K562 (cell line): ENCODE results near the gene HAT1. TPM values are rescaled to one million over a fixed set of nuclear protein-coding genes. Genes with fewer than 3 reads are reported as not detected.

ENCODE experiments used
- ATAC-seq: fragments of 200-7000 bp; cut with Tn5 transposase; 3 replicates; pipeline ENCODE4 v1.9.1; 2020; ENCODE audit warnings: moderate library complexity
- BruUV-seq: library from RNA; stranded (reverse); fragments of 400-500 nt; replicated peaks from 2 replicates; lab custom pipeline; 2021; lab: Mats Ljungman, UMichigan
- CTCF ChIA-PET: fragments of 300-600 bp; formaldehyde crosslinking; extraction: SDS; loops from one replicate; lab custom pipeline; 2021; ENCODE audit warnings: low intra/inter-chr PET ratio; lab: Yijun Ruan, JAX
- POLR2A ChIA-PET: fragments of 300-600, 350-650 bp; sonication (Branson Sonifier 250); formaldehyde crosslinking; extraction: SDS; loops from one replicate; lab custom pipeline; 2021; ENCODE audit warnings: antibody characterized with exemption, inconsistent platforms; lab: Yijun Ruan, JAX
- DNase-seq, 4 experiments: peaks; one replicate each; pipeline versions ENCODE4 v3.0.0 to v3.0.0-alpha.2; 2011 to 2018; ENCODE audit warnings: low spot score in 3 of 4, mixed read lengths in 3 of 4; ENCODE audit errors: extremely low read depth in 1 of 4
- FAIRE-seq: peaks from 2 replicates; lab custom pipeline; 2011; peaks lifted over from hg19 to GRCh38; lab: Jason Lieb, UNC
- H2AFZ ChIP-seq: 2 replicates; pipeline ENCODE4 v1.6.0; 2011; ENCODE audit warnings: low read depth, low read length, control low read depth, inconsistent platforms
- H3K27ac ChIP-seq: fragments of 200-600 bp; 3 replicates; pipeline ENCODE4 v1.8.0; 2011; ENCODE audit warnings: low read depth, mild to moderate bottlenecking, control low read depth, inconsistent platforms, low read length, moderate library complexity, mixed read lengths; ENCODE audit errors: extremely low read depth
- H3K27me3 ChIP-seq, 2 experiments: fragments of 300-600 bp in 1 of 2; 2 replicates in 1 of 2; 3 replicates in 1 of 2; pipeline versions ENCODE4 v1.6.0 to v1.8.0; 2011; ENCODE audit warnings: inconsistent platforms in 2 of 2, low read length in 2 of 2, mild to moderate bottlenecking in 1 of 2, mixed read lengths in 1 of 2, moderate library complexity in 1 of 2; ENCODE audit not compliant: control insufficient read depth in 2 of 2, insufficient read depth in 2 of 2
- H3K36me3 ChIP-seq: fragments of 300-600 bp; 3 replicates; pipeline ENCODE4 v1.8.0; 2011; ENCODE audit warnings: mild to moderate bottlenecking, low read length, inconsistent platforms; ENCODE audit not compliant: control insufficient read depth, insufficient read depth
- H3K4me1 ChIP-seq, 2 experiments: fragments of 200-600 bp in 1 of 2; replicated peaks in 1 of 2; 2 replicates in 1 of 2; 3 replicates in 1 of 2; pipeline versions ENCODE4 v1.5.1 to v1.8.0; 2011; ENCODE audit warnings: inconsistent platforms in 2 of 2, low read length in 2 of 2, mild to moderate bottlenecking in 1 of 2, mixed read lengths in 1 of 2, moderate library complexity in 1 of 2; ENCODE audit not compliant: control insufficient read depth in 2 of 2, insufficient read depth in 2 of 2
- H3K4me2 ChIP-seq: 2 replicates; pipeline ENCODE4 v1.6.1; 2011; ENCODE audit warnings: low read length, control low read depth, inconsistent platforms, mixed read lengths; ENCODE audit not compliant: insufficient read depth
- H3K4me3 ChIP-seq: fragments of 200-600 bp; sonication (generic), shearing (Covaris generic); 2 replicates; pipeline ENCODE4 v1.5.1; 2016; ENCODE audit warnings: control low read depth, inconsistent platforms
- H3K79me2 ChIP-seq: fragments of 200-600 bp; 3 replicates; pipeline ENCODE4 v1.8.0; 2011; ENCODE audit warnings: low read length, inconsistent platforms; ENCODE audit not compliant: control insufficient read depth, insufficient read depth
- H3K9ac ChIP-seq, 2 experiments: 2 replicates each; pipeline versions ENCODE4 v1.6.0 to v1.6.1; 2011; ENCODE audit warnings: low read depth in 2 of 2, low read length in 2 of 2, control low read depth in 1 of 2, inconsistent platforms in 1 of 2, mild to moderate bottlenecking in 1 of 2, mixed read lengths in 1 of 2; ENCODE audit not compliant: insufficient read depth in 1 of 2
- H3K9me1 ChIP-seq: one replicate; pipeline ENCODE4 v1.6.0; 2011; ENCODE audit warnings: inconsistent platforms, mild to moderate bottlenecking, low read length, moderate library complexity; ENCODE audit not compliant: control insufficient read depth, insufficient read depth
- H3K9me3 ChIP-seq: replicated peaks from 2 replicates; pipeline ENCODE4 v1.5.1; 2011; ENCODE audit warnings: low read depth, low read length, inconsistent platforms; ENCODE audit not compliant: control insufficient read depth, insufficient read depth
- H4K20me1 ChIP-seq: replicated peaks from 2 replicates; pipeline ENCODE4 v1.6.1; 2011; ENCODE audit warnings: low read length, inconsistent platforms, mixed read lengths; ENCODE audit not compliant: control insufficient read depth, insufficient read depth
- HSF4 ChIP-seq: fragments of 250-450 bp; sonication (Bioruptor Pico); IDR thresholded peaks from 2 replicates; pipeline ENCODE4 v2.1.2; 2022; ENCODE audit warnings: mild to moderate bottlenecking, moderate library complexity, borderline replicate concordance
- MCM3 ChIP-seq: fragments of 450-650 bp; IDR thresholded peaks from 2 replicates; pipeline ENCODE4 v1.6.1; 2016
- MYC ChIP-seq, 2 experiments: fragments of 250-450 bp in 1 of 2; sonication (Bioruptor Pico) in 1 of 2; IDR thresholded peaks; 2 replicates each; pipeline versions ENCODE4 v1.5.1 to v1.6.1; 2012 to 2021; ENCODE audit warnings: low read depth in 2 of 2, borderline replicate concordance in 1 of 2, improper control_type of control experiment in 1 of 2, low read length in 1 of 2, mild to moderate bottlenecking in 1 of 2, moderate library complexity in 1 of 2
- PRPF4 ChIP-seq: fragments of 200-400 bp; formaldehyde crosslinking; IDR thresholded peaks from one replicate; pipeline ENCODE4 v1.6.1; 2017; ENCODE audit warnings: low read length, low read depth, mild to moderate bottlenecking; ENCODE audit not compliant: insufficient read depth, poor library complexity, severe bottlenecking
- RB1 ChIP-seq: fragments of 450-650 bp; IDR thresholded peaks from 2 replicates; pipeline ENCODE4 v1.6.1; 2017; ENCODE audit warnings: low read depth, mild to moderate bottlenecking
- RFX5 ChIP-seq: IDR thresholded peaks from 2 replicates; pipeline ENCODE4 v1.6.1; 2011; ENCODE audit warnings: low read depth, mild to moderate bottlenecking, improper control_type of control experiment, low read length
- TAF7 ChIP-seq: fragments of 450-650 bp; IDR thresholded peaks from 2 replicates; pipeline ENCODE4 v1.6.1; 2016; ENCODE audit warnings: missing genetic modification characterization, missing compliant biosample characterization
- ZFP1 ChIP-seq: fragments of 450-650 bp; formaldehyde crosslinking; IDR thresholded peaks from 2 replicates; pipeline ENCODE4 v1.4.0; 2020; ENCODE audit warnings: mild to moderate bottlenecking, mixed read lengths
- ZKSCAN8 ChIP-seq: fragments of 200-800 bp; sonication (Bioruptor generic); IDR thresholded peaks from 2 replicates; pipeline ENCODE4 v1.6.1; 2016; ENCODE audit warnings: missing genetic modification characterization, missing compliant biosample characterization
- ZNF586 ChIP-seq: fragments of 450-650 bp; formaldehyde crosslinking; conservative IDR thresholded peaks from 2 replicates; pipeline ENCODE4 v1.4.0; 2020; ENCODE audit warnings: mild to moderate bottlenecking, moderate library complexity
- ZNF764 ChIP-seq: fragments of 250-450 bp; sonication (Bioruptor Pico); IDR thresholded peaks from 2 replicates; pipeline ENCODE4 v1.4.0; 2020; ENCODE audit warnings: low read depth, mild to moderate bottlenecking, moderate library complexity
- WGBS: fragments of 100-300 bp; shearing (Covaris generic); methylation state at CpG from one replicate; pipeline ENCODE4 v1.1.6; 2016; ENCODE audit warnings: low coverage, mixed read lengths; ENCODE audit not compliant: insufficient coverage; ENCODE audit errors: missing lambda C conversion rate; 5-methylcytosine and 5-hydroxymethylcytosine counted together
- in situ Hi-C: fragments of 300-500 bp; cut with MboI; formaldehyde crosslinking; loops from 4 replicates; pipeline ENCODE4 v1.15.0; 2018; ENCODE audit warnings: inconsistent platforms, mixed read lengths
- intact Hi-C: fragments of 100-400 bp; cut with micrococcal nuclease; formaldehyde crosslinking; loops from 2 replicates; pipeline ENCODE4 v1.14.2; 2022
- polyA plus RNA-seq, 8 experiments: library from polyadenylated mRNA; depleted of rRNA in 4 of 8; stranded (reverse) in 5 of 8; unstranded in 3 of 8; fragments of >200 nt; fragmentation: Nextera tagmentation in 2 of 8; fragmentation: Illumina TruSeq in 1 of 8; extraction: Ambion mirVana in 2 of 8; extraction: Trizol in 1 of 8; gene quantifications; 2 replicates each; pipeline versions ENCODE4 v1.2.1 to v1.2.3, GENCODE V29; 2011 to 2014; ENCODE audit warnings: inconsistent platforms in 1 of 8, missing spikeins in 1 of 8
- total RNA-seq, 7 experiments: library from RNA; depleted of rRNA in 6 of 7; stranded (reverse); fragments of >200 nt in 6 of 7; fragmentation: Illumina TruSeq in 2 of 7; extraction: Trizol in 2 of 7; gene quantifications; 2 replicates each; pipeline versions ENCODE4 v1.2.1 to v1.2.3, GENCODE V29; 2011 to 2021; ENCODE audit warnings: low replicate concordance in 1 of 7
- TF ChIP-seq, protein P1 (sequence below): sonication (generic); formaldehyde crosslinking; IDR thresholded peaks from 2 replicates; pipeline ENCODE4 v1.8.1; 2023; ENCODE audit warnings: missing genetic modification reagents, mild to moderate bottlenecking, borderline replicate concordance
- TF ChIP-seq, protein P2 (sequence below), 2 experiments: fragments of 150-350 bp in 1 of 2; IDR thresholded peaks; 2 replicates each; pipeline ENCODE4 v1.6.1; 2012 to 2016; ENCODE audit warnings: low read depth in 2 of 2, low read length in 2 of 2, mild to moderate bottlenecking in 1 of 2, moderate library complexity in 1 of 2

The HAT1 gene
- total and polyA plus RNA-seq, 9 of the 15 experiments (the other 6 are each of a cell fraction or from before 2014, with no cell fraction given): 125 to 384 (median 244) TPM

DNA sequence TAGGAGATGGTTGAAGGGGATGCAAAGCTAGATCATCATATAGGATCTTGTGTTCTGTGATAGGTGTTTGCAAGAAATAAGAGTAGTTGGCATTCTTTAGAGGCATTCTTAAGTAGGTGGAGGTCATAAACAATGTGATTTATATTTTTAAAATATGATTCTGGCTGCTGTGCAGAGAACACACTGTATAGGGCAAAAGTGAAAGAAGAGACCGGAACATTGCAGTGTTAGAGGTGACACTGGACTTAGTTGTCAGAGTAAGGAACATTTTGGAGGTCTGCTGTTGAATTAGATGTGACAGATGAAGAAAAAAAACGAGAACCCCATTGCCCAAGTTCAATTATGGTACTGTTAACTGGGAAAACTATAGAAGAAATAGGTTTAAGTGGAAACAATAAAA lies 37.7 kb downstream of the HAT1 start (continued):
- TF ChIP-seq, protein P1, sequence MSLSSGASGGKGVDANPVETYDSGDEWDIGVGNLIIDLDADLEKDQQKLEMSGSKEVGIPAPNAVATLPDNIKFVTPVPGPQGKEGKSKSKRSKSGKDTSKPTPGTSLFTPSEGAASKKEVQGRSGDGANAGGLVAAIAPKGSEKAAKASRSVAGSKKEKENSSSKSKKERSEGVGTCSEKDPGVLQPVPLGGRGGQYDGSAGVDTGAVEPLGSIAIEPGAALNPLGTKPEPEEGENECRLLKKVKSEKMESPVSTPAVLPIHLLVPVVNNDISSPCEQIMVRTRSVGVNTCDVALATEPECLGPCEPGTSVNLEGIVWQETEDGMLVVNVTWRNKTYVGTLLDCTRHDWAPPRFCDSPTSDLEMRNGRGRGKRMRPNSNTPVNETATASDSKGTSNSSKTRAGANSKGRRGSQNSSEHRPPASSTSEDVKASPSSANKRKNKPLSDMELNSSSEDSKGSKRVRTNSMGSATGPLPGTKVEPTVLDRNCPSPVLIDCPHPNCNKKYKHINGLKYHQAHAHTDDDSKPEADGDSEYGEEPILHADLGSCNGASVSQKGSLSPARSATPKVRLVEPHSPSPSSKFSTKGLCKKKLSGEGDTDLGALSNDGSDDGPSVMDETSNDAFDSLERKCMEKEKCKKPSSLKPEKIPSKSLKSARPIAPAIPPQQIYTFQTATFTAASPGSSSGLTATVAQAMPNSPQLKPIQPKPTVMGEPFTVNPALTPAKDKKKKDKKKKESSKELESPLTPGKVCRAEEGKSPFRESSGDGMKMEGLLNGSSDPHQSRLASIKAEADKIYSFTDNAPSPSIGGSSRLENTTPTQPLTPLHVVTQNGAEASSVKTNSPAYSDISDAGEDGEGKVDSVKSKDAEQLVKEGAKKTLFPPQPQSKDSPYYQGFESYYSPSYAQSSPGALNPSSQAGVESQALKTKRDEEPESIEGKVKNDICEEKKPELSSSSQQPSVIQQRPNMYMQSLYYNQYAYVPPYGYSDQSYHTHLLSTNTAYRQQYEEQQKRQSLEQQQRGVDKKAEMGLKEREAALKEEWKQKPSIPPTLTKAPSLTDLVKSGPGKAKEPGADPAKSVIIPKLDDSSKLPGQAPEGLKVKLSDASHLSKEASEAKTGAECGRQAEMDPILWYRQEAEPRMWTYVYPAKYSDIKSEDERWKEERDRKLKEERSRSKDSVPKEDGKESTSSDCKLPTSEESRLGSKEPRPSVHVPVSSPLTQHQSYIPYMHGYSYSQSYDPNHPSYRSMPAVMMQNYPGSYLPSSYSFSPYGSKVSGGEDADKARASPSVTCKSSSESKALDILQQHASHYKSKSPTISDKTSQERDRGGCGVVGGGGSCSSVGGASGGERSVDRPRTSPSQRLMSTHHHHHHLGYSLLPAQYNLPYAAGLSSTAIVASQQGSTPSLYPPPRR (CRISPR knock-in tag): no peak
- TF ChIP-seq MCM3: no peak
- no peak for TF ChIP-seq ZNF764 (CRISPR knock-in tag)
- TF ChIP-seq, all 486 proteins: peak for 0

DNA sequence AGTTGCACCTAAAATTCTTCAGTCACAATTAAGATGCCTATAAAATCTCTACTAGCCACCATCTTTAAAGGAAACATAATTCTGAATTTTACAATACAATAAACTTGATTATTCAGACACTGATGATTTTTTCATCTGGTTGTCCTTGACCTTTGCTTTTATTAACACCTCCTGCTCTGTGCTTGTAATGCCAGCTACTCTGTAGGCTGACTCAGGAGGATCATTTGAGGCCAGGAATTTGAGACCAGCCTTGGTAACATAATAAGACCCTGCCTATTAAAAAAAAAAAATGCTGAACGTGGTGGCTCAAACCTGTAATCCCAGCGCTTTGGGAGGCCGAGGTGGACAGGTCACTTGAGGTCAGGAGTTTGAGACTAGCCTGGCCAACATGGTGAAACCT lies 38.3 kb downstream of the HAT1 start:
- FAIRE-seq: no peak
- no TSS peak for BruUV-seq
- no peak overlapping the region for H3K4me3 ChIP-seq
- no peaks in the 10 kb centered on the region for H3K4me1 ChIP-seq
- POLR2A ChIA-PET: interaction anchor here (0.9 to 1.7 kb wide), 3 partner anchors 12 to 91 kb away, joined by 3 to 4 read pairs (median 3); no protein-coding TSS in a partner anchor
- ATAC-seq: no peak
- H4K20me1 ChIP-seq: no peaks in the 10 kb centered on the region
- in situ Hi-C loops: no loop called here
- no peaks in the 10 kb centered on the region for H3K9me3 ChIP-seq
- 74% methylated on average over 3 of the region's 3 CpGs for WGBS
- H3K9me1 ChIP-seq: no peaks in the 10 kb centered on the region
- peaks cover 51% of the 10 kb centered on the region for H3K36me3 ChIP-seq
- CTCF ChIA-PET: no interaction called here
- no peak overlapping the region for H3K4me2 ChIP-seq
- no peaks in the 10 kb centered on the region for H3K27me3 ChIP-seq
- H3K79me2 ChIP-seq: peaks cover 16% of the 10 kb centered on the region; the same call in 2 of the 3 replicates
- DNase-seq: no peak
- no peak overlapping the region for H3K27ac ChIP-seq
- intact Hi-C loops: no loop called here
- H3K9ac ChIP-seq: no peak overlapping the region
- H2AFZ ChIP-seq: no peak overlapping the region
- TF ChIP-seq ZKSCAN8 (no peak), MYC (IDR thresholded peaks at IDR 0.05; ENCODE audit: low read depth, low read length) (no peak), MYC (CRISPR knock-in tag; IDR thresholded peaks at IDR 0.05; ENCODE audit: borderline replicate concordance, low read depth) (no peak), ZNF586 (CRISPR knock-in tag) (no peak), ZFP1 (CRISPR knock-in tag) (no peak), TAF7 (tag) (no peak), RFX5 (no peak), PRPF4 (no peak), HSF4 (CRISPR knock-in tag) (no peak), RB1 (no peak)
- TF ChIP-seq, protein P2, sequence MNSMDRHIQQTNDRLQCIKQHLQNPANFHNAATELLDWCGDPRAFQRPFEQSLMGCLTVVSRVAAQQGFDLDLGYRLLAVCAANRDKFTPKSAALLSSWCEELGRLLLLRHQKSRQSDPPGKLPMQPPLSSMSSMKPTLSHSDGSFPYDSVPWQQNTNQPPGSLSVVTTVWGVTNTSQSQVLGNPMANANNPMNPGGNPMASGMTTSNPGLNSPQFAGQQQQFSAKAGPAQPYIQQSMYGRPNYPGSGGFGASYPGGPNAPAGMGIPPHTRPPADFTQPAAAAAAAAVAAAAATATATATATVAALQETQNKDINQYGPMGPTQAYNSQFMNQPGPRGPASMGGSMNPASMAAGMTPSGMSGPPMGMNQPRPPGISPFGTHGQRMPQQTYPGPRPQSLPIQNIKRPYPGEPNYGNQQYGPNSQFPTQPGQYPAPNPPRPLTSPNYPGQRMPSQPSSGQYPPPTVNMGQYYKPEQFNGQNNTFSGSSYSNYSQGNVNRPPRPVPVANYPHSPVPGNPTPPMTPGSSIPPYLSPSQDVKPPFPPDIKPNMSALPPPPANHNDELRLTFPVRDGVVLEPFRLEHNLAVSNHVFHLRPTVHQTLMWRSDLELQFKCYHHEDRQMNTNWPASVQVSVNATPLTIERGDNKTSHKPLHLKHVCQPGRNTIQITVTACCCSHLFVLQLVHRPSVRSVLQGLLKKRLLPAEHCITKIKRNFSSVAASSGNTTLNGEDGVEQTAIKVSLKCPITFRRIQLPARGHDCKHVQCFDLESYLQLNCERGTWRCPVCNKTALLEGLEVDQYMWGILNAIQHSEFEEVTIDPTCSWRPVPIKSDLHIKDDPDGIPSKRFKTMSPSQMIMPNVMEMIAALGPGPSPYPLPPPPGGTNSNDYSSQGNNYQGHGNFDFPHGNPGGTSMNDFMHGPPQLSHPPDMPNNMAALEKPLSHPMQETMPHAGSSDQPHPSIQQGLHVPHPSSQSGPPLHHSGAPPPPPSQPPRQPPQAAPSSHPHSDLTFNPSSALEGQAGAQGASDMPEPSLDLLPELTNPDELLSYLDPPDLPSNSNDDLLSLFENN (IDR thresholded peaks at IDR 0.05; ENCODE audit: low read depth in 2 of 2, low read length in 2 of 2): no peak
